ENCODE data around the gene ZC3H12D.

ZC3H12D gene

GRCh38 chr6:149414009-149414408 lies 70.8 kb downstream of the ZC3H12D start:
- no peak for TF ChIP-seq CTCF (IDR thresholded peaks at IDR 0.05; ENCODE audit: extremely low read depth, missing control alignments)
- DNase-seq (ENCODE audit: low spot score): no peak

- TF ChIP-seq CTCF (IDR thresholded peaks at IDR 0.05; ENCODE audit: extremely low read depth, missing control alignments): no peak
- no peak for DNase-seq (ENCODE audit: low spot score)
Observed at GRCh38 chr6:149410557-149410956, 74.3 kb downstream of the ZC3H12D start.

DNA sequence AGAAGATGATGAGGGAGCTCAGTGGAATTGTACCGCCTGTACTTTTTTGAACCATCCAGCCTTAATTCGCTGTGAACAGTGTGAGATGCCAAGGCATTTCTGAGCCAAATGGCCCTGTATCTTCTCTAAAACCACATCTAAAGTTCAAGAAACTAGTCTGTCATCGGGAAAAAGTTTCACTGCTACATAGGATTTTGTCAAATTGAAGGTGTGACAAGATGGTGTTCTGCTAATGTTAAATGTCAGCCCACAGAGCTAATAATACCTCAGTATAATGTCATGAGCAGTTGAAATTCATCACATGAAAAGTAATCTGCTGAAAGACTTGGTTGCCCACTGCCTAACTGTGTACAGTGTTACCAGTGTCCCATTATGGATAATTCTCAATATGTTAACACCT lies 75.2 kb downstream of the ZC3H12D start:
- TF ChIP-seq CTCF (IDR thresholded peaks at IDR 0.05; ENCODE audit: extremely low read depth, missing control alignments): no peak
- DNase-seq (ENCODE audit: low spot score): no peak

GRCh38 chr6:149405823-149406765 lies 78.7 kb downstream of the ZC3H12D start:
- no peak for DNase-seq (ENCODE audit: low spot score)
- TF ChIP-seq CTCF (IDR thresholded peaks at IDR 0.05; ENCODE audit: extremely low read depth, missing control alignments): no peak

DNA sequence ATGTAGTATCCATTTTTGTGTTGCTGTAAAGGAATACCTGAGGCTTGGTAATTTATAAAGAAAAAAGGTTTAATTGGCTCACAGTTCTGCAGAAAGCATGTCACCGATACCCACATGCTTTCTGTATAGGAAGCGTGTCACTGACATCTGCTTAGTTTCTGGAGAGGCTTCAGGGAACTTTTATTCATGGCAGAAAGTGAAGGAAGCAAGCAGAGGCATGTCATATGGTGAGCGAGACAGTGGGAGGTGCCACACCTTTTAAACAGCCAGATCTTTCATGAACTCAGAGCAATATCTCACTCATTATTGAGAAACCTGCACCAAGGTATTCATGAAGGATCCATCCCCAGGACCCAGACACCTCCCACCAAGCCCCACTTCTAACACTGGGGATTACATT lies 81.3 kb downstream of the ZC3H12D start:
- no peak for DNase-seq (ENCODE audit: low spot score)
- TF ChIP-seq CTCF (IDR thresholded peaks at IDR 0.05; ENCODE audit: extremely low read depth, missing control alignments): no peak

DNA sequence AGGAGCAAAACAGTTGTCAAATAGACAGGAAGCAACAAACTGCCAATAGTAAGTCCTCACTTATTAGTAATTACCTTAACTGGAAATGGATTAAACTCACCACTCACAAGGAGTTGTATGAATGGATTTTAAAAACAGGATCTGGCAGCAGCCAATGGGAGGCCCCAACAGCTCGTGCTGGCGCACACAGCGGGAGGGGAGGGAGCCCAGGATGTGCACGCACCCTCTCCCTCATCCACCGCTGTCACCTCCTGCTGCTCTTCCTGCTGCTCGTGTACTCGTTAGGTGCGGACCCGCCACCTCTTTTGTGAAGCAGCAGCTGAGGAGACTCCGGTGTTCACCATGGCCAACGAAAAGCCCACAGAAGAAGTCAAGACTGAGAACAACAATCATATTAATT lies 84.8 kb downstream of the ZC3H12D start, which contains the start of gene SUMO4:
SUMO4 (plus strand) TSS at position 213 of the 400 bp plus-strand sequence; CDS start at position 343, 130 bp downstream.
- DNase-seq (ENCODE audit: low spot score): no peak
- no peak for TF ChIP-seq CTCF (IDR thresholded peaks at IDR 0.05; ENCODE audit: extremely low read depth, missing control alignments)

GRCh38 chr6:149397384-149397783 lies 87.4 kb downstream of the ZC3H12D start:
- no peak for TF ChIP-seq CTCF (IDR thresholded peaks at IDR 0.05; ENCODE audit: extremely low read depth, missing control alignments)
- DNase-seq (ENCODE audit: low spot score): no peak
